NCI-H1417 treated with DMSO at 0.1 percent for 48 hours (cell line): ENCODE measurements around the gene PCNX2.
"Not testable (repeated sequence)": the region's sequence is repeated elsewhere in the genome, so short reads cannot be mapped to it uniquely, and the experiment has no call there.

Source experiments
- DNase-seq: peaks from one replicate; lab custom pipeline; 2025; lab: John Stamatoyannopoulos, UW

PCNX2 gene

GRCh38 chr1:233102341-233102740, 193.2 kb downstream of the PCNX2 start:
- DNase-seq, result no peak

- DNase-seq, result no peak
These were observed 197.5 kb downstream of the PCNX2 start for GRCh38 chr1:233097959-233098580.

DNA sequence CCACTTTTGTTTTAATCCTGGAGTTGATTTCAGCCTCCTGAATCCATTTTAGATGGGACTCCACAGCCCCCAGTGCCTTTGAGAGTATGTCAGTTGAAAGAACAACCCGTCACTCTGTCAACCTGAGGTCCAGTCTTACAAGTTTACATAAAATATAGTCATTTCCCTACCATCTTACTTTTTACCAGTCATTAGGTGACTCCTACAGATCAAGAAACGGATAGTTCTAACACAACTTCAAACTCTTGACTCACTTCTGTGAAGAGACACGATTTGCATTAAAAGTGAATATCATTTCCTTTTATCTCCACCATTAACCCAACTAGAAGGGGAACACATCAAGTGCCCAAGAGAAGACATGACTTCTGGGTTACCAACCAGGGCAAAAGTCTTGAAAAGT, 198.0 kb downstream of the PCNX2 start:
- DNase-seq, result no peak

- DNase-seq, result no peak
These were observed 200.8 kb downstream of the PCNX2 start for GRCh38 chr1:233094691-233095090.

DNA sequence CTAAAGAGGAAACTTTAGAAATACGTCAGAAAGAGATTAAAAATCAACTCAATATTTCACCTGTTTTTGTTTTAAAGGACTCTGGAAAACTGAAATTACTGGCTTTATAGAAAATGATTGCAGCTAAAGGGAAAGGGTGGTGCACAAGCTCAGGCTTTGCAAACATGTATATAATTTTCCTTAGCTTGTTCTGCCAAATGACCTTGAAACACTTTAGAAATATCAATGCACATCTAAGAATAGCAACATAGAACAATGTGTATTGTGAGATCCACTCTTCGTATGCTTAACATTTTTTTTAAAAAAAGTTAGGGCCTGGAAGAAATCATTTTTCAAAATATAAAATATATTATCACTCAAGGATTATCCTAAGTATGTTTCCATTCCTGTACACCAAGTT, 201.3 kb downstream of the PCNX2 start:
- DNase-seq, result no peak

DNA sequence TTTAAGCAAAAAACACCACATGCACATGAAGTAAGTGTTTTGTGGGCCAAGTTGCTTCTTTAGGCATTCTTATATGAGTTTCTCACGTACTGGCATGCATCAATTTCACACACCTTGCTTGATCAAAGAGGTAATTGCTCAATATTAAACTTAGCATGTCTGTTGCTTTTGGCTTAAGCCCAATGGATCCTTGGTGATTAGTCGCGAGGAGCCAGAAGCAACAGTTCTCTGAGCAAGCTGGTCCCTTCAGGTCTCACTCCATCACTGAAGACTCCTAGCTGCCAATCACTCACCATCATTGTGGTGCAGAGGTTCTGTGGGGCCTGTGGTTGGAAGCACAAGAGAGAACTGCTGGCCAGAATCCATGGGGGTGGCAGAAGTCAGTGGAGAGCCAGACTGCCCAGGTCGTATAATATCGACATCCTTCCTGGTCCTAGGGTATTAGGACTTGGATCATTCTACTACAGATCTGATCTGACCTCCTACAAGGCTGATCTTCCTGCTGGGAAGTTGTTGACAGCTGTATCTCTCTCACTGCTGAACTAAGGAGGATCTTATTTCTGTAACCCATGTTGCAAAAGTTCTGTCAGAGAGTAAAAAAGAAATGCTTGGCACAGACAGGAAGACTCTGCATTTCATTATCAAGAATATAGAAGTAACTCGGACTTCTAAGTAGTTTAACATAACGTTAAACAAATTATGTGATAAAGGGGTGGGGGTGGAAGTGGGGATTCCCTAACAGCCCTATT, 204.6 kb downstream of the PCNX2 start:
- DNase-seq, result no peak

DNA sequence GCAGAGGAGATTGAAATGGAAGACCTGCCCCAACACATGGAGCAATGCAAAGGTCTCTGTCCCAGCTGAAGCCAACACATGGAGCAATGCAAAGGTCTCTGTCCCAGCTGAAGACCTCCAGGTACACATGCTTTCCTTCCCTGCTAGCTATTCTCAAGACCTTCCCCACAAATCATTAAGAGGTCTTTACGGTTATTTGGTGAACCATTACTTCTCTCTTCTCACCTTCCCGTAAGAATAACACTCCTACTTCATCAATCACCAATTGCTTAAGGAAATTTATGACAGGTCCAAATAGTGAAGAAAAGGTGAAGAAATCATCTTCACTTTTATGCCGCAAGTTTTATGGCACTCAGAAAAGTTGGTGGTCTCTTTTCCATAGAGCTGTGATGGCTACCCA, 206.3 kb downstream of the PCNX2 start:
- DNase-seq, result no peak

GRCh38 chr1:233088613-233089012, 206.9 kb downstream of the PCNX2 start:
- no peak for DNase-seq

GRCh38 chr1:233086961-233087881, 208.3 kb downstream of the PCNX2 start:
- DNase-seq, result no peak

DNA sequence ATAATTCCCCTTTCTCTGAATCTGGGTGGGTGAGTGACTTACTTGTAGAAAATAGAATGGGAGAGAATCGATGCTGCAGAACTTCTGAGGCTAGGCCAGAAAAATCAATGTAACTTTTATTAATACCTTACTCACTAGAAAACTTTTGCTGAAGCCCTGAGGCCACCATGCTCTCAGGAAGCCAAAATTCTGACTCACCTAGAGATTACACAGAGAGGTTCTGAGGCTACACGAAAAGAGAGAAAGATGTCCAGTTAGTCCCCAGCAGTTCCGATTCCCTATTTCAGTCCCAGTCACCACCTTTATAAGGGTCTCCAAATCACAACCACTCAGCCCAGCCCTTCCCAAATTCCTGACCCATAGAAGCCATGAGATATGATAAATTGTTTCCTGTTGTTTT, 210.0 kb downstream of the PCNX2 start:
- DNase-seq, result no peak

- no peak for DNase-seq
These were observed 212.6 kb downstream of the PCNX2 start for GRCh38 chr1:233082778-233083550.

- DNase-seq, result no peak
These were observed 213.8 kb downstream of the PCNX2 start for GRCh38 chr1:233081735-233082134.

GRCh38 chr1:233080827-233081226, 214.7 kb downstream of the PCNX2 start:
- not testable (repeated sequence) for DNase-seq

GRCh38 chr1:233080286-233080685, 215.2 kb downstream of the PCNX2 start:
- DNase-seq, result no peak

- no peak for DNase-seq
These were observed 216.0 kb downstream of the PCNX2 start for GRCh38 chr1:233079574-233079973.

GRCh38 chr1:233078396-233078795, 217.1 kb downstream of the PCNX2 start:
- no peak for DNase-seq

DNA sequence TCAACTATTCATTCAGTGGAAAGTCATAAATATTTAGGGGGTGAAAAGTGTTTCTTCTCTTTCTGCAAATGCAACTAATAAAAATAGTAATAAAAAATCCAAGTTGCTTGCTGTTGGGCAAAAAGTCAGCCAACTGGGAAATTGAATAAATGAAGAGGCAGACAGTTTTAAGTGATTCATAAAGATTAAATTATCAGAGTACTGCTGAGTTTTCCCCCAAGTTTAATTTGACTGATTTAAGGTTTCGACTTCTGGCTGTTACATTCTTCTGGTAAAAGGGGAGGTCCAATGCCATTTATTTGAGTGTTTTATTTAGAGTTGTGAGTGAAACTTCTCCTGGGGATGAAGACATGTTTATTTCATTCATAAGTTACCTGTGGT, 219.6 kb downstream of the PCNX2 start:
- no peak for DNase-seq

DNA sequence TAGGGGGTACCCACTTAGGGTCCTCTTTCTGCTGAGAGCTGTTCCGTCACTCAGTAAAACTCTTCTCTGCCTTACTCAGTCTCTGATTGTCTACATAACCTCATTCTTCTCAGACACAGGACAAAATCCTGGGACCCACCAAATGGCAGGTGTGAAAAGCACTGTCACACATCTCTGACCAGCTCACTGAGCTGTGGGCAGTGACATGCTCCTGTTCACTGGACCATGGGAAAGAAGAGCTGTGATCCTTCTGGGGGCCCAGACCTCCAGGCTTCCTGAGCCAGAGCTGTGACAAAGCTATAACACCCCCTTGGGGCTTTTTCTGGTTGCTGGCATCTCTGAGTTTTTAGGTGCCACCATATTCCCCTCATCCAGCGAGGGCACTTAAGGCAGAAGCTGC, 229.4 kb downstream of the PCNX2 start:
- DNase-seq, result no peak

- no peak for DNase-seq
These were observed 229.8 kb downstream of the PCNX2 start for GRCh38 chr1:233065685-233066084.

GRCh38 chr1:233064988-233065387, 230.5 kb downstream of the PCNX2 start:
- no peak for DNase-seq

- DNase-seq, result no peak
These were observed 232.1 kb downstream of the PCNX2 start for GRCh38 chr1:233063462-233063861.

DNA sequence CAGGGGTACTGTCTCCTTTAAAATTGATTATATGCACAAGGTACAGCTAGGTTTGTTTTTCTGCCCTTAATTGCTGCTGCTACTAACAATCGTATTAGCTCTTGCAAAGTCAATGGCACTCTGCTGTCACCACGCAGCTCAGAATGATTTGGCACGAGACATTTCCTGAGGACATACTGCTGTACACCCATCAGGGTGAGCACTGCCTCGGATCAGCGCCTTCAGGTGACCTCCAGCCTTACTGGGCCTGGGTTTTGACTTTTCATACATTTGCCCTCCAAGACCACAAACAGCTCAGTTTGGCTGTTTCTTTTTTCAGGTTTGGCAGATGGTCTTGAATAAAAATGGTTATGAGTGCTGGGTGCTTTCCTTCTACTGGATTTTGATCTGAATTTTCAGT, 234.3 kb downstream of the PCNX2 start:
- DNase-seq, result no peak
